Suprapubic skin (tissue), 4 donors: ENCODE results near the gene TCF3.

Experiments
- EP300 ChIP-seq: sonication (generic); formaldehyde crosslinking; IDR thresholded peaks from one replicate; pipeline ENCODE4 v1.6.1; 2017; ENCODE audit warnings: antibody characterized with exemption
- POLR2A ChIP-seq, 2 donors: fragments of 450-650 bp; IDR thresholded peaks; one replicate each; pipeline ENCODE4 v1.6.1; 2017; ENCODE audit warnings: antibody characterized with exemption in 2 of 2, mild to moderate bottlenecking in 2 of 2, moderate library complexity in 2 of 2
- POLR2AphosphoS5 ChIP-seq, 3 donors: sonication (generic); formaldehyde crosslinking; IDR thresholded peaks; one replicate each; pipeline ENCODE4 v1.6.1; 2017; ENCODE audit warnings: antibody characterized with exemption in 3 of 3
- TF ChIP-seq, protein P1 (sequence below), 2 donors: fragments of 200-600 bp in 1 of 2; fragments of 450-650 bp in 1 of 2; sonication (generic) in 1 of 2; IDR thresholded peaks; one replicate each; pipeline ENCODE4 v1.5.1; 2016 to 2019; ENCODE audit warnings: antibody characterized with exemption in 2 of 2, mild to moderate bottlenecking in 1 of 2, moderate library complexity in 1 of 2

DNA sequence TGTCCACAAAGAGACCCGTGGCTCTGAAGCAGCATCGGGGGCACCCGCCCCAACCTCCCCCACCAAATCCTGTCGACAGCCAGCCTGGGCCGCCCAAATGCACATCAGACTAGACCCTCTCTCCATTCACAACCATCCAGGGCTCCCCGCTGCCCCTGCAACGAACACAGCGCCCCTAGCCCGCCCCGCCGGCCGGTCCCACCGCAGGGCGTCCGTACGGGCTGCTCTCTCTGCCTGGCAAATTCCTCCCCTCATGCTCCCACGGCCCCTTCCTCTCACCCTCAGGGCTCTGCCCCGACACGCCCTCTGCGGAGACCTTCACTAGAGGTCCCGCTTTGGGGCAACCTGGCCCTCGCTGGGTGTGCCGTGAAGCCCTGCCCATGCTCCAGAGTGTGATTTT lies 7.1 kb downstream of the TCF3 start:
- no peak for TF ChIP-seq POLR2A (IDR thresholded peaks at IDR 0.05)
- TF ChIP-seq, protein P1, sequence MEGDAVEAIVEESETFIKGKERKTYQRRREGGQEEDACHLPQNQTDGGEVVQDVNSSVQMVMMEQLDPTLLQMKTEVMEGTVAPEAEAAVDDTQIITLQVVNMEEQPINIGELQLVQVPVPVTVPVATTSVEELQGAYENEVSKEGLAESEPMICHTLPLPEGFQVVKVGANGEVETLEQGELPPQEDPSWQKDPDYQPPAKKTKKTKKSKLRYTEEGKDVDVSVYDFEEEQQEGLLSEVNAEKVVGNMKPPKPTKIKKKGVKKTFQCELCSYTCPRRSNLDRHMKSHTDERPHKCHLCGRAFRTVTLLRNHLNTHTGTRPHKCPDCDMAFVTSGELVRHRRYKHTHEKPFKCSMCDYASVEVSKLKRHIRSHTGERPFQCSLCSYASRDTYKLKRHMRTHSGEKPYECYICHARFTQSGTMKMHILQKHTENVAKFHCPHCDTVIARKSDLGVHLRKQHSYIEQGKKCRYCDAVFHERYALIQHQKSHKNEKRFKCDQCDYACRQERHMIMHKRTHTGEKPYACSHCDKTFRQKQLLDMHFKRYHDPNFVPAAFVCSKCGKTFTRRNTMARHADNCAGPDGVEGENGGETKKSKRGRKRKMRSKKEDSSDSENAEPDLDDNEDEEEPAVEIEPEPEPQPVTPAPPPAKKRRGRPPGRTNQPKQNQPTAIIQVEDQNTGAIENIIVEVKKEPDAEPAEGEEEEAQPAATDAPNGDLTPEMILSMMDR (IDR thresholded peaks at IDR 0.05) = no peak
- TF ChIP-seq POLR2AphosphoS5 (IDR thresholded peaks at IDR 0.05) = no peak
- no peak for TF ChIP-seq EP300
